K562 (cell line): Measurements from ENCODE around the gene DCPS. TPM values are rescaled to one million over a fixed set of nuclear protein-coding genes. Genes with fewer than 3 reads are reported as not detected.

ENCODE experiments used
- CBX1 ChIP-seq: sonication (generic); IDR thresholded peaks from 2 replicates; pipeline ENCODE4 v1.6.1; 2016; ENCODE audit warnings: antibody characterized with exemption, low read depth, mild to moderate bottlenecking
- CHD2 ChIP-seq: IDR thresholded peaks from 2 replicates; pipeline ENCODE4 v1.6.1; 2011; ENCODE audit warnings: low read depth, low read length
- HES1 ChIP-seq: fragments of 450-650 bp; IDR thresholded peaks from 2 replicates; pipeline ENCODE4 v1.6.1; 2016; ENCODE audit warnings: low read depth, mild to moderate bottlenecking, moderate library complexity
- HMBOX1 ChIP-seq: sonication (generic); IDR thresholded peaks from 2 replicates; pipeline ENCODE4 v1.6.1; 2016
- HOXB6 ChIP-seq: fragments of 250-450 bp; sonication (Bioruptor Pico); IDR thresholded peaks from 2 replicates; pipeline ENCODE4 v1.5.1; 2022; ENCODE audit warnings: mild to moderate bottlenecking, borderline replicate concordance
- KDM5B ChIP-seq: fragments of 200-600 bp; sonication (generic); IDR thresholded peaks from 2 replicates; pipeline ENCODE4 v1.6.1; 2012; ENCODE audit warnings: low read depth, mild to moderate bottlenecking, moderate library complexity, low read length, control low read depth, inconsistent platforms; ENCODE audit not compliant: insufficient replicate concordance
- MYC ChIP-seq, 2 experiments: fragments of 250-450 bp in 1 of 2; sonication (Bioruptor Pico) in 1 of 2; IDR thresholded peaks; 2 replicates each; pipeline versions ENCODE4 v1.5.1 to v1.6.1; 2012 to 2021; ENCODE audit warnings: low read depth in 2 of 2, borderline replicate concordance in 1 of 2, improper control_type of control experiment in 1 of 2, low read length in 1 of 2, mild to moderate bottlenecking in 1 of 2, moderate library complexity in 1 of 2
- NCOA1 ChIP-seq: fragments of 450-650 bp; IDR thresholded peaks from 2 replicates; pipeline ENCODE4 v1.6.1; 2016; ENCODE audit warnings: low read depth
- PHB2 ChIP-seq: fragments of 450-650 bp; IDR thresholded peaks from 2 replicates; pipeline ENCODE4 v1.6.1; 2017; ENCODE audit warnings: low read depth
- PRMT5 ChIP-seq: sonication (generic); formaldehyde crosslinking; IDR thresholded peaks from 2 replicates; pipeline ENCODE4 v1.5.0; 2020; ENCODE audit warnings: missing genetic modification reagents
- PTRF ChIP-seq: fragments of 450-650 bp; IDR thresholded peaks from 2 replicates; pipeline ENCODE4 v1.6.1; 2016; ENCODE audit warnings: mild to moderate bottlenecking, missing genetic modification characterization, missing compliant biosample characterization
- RBM25 ChIP-seq: fragments of 200-400 bp; formaldehyde crosslinking; IDR thresholded peaks from 2 replicates; pipeline ENCODE4 v1.6.1; 2018; ENCODE audit warnings: low read length, low read depth, moderate library complexity; ENCODE audit not compliant: severe bottlenecking
- RUNX1 ChIP-seq: sonication (generic); IDR thresholded peaks from 2 replicates; pipeline ENCODE4 v1.6.1; 2016; ENCODE audit warnings: antibody characterized with exemption, low read depth
- SMAD4 ChIP-seq: fragments of 250-450 bp; sonication (Bioruptor Pico); conservative IDR thresholded peaks from 2 replicates; pipeline ENCODE4 v1.8.0; 2021; ENCODE audit warnings: inconsistent platforms, mild to moderate bottlenecking, moderate library complexity
- SMARCA5 ChIP-seq: fragments of 450-650 bp; IDR thresholded peaks from 2 replicates; pipeline ENCODE4 v1.6.1; 2016
- SPI1 ChIP-seq: IDR thresholded peaks from 2 replicates; pipeline ENCODE4 v1.6.1; 2011; ENCODE audit warnings: low read depth, low read length, control low read depth, borderline replicate concordance
- TCF3 ChIP-seq: sonication (generic); formaldehyde crosslinking; IDR thresholded peaks from 2 replicates; pipeline ENCODE4 v1.4.0; 2020; ENCODE audit warnings: mild to moderate bottlenecking, missing genetic modification reagents
- USF2 ChIP-seq: sonication (generic); formaldehyde crosslinking; IDR thresholded peaks from 2 replicates; pipeline ENCODE4 v1.5.0; 2020; ENCODE audit warnings: missing genetic modification reagents
- ZBTB17 ChIP-seq: fragments of 450-650 bp; formaldehyde crosslinking; IDR thresholded peaks from 2 replicates; pipeline ENCODE4 v1.4.0; 2020; ENCODE audit warnings: mild to moderate bottlenecking
- ZNF655 ChIP-seq: fragments of 250-450 bp; sonication (Bioruptor Pico); IDR thresholded peaks from 2 replicates; pipeline ENCODE4 v1.5.0; 2021
- ZNF707 ChIP-seq: fragments of 250-450 bp; sonication (Bioruptor Pico); conservative IDR thresholded peaks from 2 replicates; pipeline ENCODE4 v1.8.0; 2022; ENCODE audit warnings: inconsistent platforms, mild to moderate bottlenecking, moderate library complexity
- polyA plus RNA-seq, 8 experiments: library from polyadenylated mRNA; depleted of rRNA in 4 of 8; stranded (reverse) in 5 of 8; unstranded in 3 of 8; fragments of >200 nt; fragmentation: Nextera tagmentation in 2 of 8; fragmentation: Illumina TruSeq in 1 of 8; extraction: Ambion mirVana in 2 of 8; extraction: Trizol in 1 of 8; gene quantifications; 2 replicates each; pipeline versions ENCODE4 v1.2.1 to v1.2.3, GENCODE V29; 2011 to 2014; ENCODE audit warnings: inconsistent platforms in 1 of 8, missing spikeins in 1 of 8
- total RNA-seq, 7 experiments: library from RNA; depleted of rRNA in 6 of 7; stranded (reverse); fragments of >200 nt in 6 of 7; fragmentation: Illumina TruSeq in 2 of 7; extraction: Trizol in 2 of 7; gene quantifications; 2 replicates each; pipeline versions ENCODE4 v1.2.1 to v1.2.3, GENCODE V29; 2011 to 2021; ENCODE audit warnings: low replicate concordance in 1 of 7
- TF ChIP-seq, protein P1 (sequence below): sonication (generic); formaldehyde crosslinking; IDR thresholded peaks from 2 replicates; pipeline ENCODE4 v1.8.1; 2023; ENCODE audit warnings: mild to moderate bottlenecking, missing genetic modification reagents, moderate library complexity

DCPS gene
- total and polyA plus RNA-seq, 9 of the 15 experiments (the other 6 are each of a cell fraction or from before 2014, with no cell fraction given): 8.7 to 38.1 (median 17.9) TPM

DNA sequence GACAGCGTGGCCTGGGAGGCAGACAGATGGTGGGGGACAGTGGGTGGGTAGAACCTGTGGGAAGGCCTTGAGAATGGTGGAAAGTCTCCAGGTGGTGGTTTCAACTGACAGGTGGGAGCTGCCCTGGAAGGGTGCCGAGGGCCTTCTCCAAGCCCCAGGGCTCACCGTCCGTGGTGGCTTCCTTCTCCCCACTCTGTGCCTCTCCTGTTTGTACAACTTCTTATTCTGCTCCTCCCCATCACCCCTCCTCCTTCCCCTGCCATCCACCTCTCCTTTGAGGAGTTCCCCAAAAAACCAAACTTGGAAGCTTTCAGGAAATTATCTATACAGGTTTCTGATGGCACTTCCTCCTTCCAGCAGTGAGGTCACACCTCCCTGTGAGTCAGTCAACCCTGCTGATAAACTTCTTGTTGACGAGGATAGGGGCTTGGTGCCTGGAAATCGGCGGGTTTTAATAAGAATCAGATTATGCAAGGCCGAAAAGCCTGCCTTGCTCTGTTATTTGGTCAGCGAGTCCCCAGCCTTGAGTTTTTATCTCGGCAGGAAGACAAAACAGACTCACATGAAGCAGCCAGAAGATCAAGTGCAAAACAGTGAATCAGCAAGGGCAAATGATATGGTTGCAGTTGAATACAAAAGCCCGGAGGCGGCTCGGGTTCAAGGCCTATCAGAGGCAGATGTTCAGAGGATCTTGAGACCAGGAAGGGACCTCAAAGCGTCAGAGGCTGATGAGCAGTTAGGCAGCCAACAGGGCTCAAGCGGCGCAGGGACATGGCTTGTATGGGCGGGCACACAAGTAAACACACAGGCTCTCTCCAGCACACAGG lies 42.1 kb downstream of the DCPS start (continued):
- TF ChIP-seq HOXB6 (CRISPR knock-in tag): no peak
- peak; percentile 82 for TF ChIP-seq HMBOX1
- TF ChIP-seq ZBTB17 (CRISPR knock-in tag): peak; percentile 96
- peak; percentile 99 for TF ChIP-seq SMAD4 (CRISPR knock-in tag)
- TF ChIP-seq NCOA1: peak; percentile 78
- TF ChIP-seq ZNF707: no peak
- TF ChIP-seq USF2 (CRISPR knock-in tag): no peak
- peak; percentile 88 for TF ChIP-seq TCF3 (CRISPR knock-in tag)
- TF ChIP-seq MYC (IDR thresholded peaks at IDR 0.05; ENCODE audit: low read depth, low read length): peak; percentile 54
- no peak for TF ChIP-seq MYC (CRISPR knock-in tag; IDR thresholded peaks at IDR 0.05; ENCODE audit: borderline replicate concordance, low read depth)
- peak; percentile 35 for TF ChIP-seq KDM5B
- TF ChIP-seq PTRF (tag): no peak
- TF ChIP-seq HES1: peak; percentile 53; the same call in 1 of the 2 replicates
- TF ChIP-seq ZNF655 (CRISPR knock-in tag): no peak
- TF ChIP-seq CHD2: 0 out of 2 replicates have a peak, but pooled peaks have one; percentile 15
- no peak for TF ChIP-seq PRMT5 (CRISPR knock-in tag)
- TF ChIP-seq CBX1: no peak; the same call in 1 of the 2 replicates
- TF ChIP-seq PHB2: no peak
- TF ChIP-seq RUNX1: peak; percentile 26; the same call in 1 of the 2 replicates
- TF ChIP-seq SMARCA5: no peak; the same call in 1 of the 2 replicates
- TF ChIP-seq RBM25: no peak
- peak; percentile 99 for TF ChIP-seq SPI1
- TF ChIP-seq, protein P1, sequence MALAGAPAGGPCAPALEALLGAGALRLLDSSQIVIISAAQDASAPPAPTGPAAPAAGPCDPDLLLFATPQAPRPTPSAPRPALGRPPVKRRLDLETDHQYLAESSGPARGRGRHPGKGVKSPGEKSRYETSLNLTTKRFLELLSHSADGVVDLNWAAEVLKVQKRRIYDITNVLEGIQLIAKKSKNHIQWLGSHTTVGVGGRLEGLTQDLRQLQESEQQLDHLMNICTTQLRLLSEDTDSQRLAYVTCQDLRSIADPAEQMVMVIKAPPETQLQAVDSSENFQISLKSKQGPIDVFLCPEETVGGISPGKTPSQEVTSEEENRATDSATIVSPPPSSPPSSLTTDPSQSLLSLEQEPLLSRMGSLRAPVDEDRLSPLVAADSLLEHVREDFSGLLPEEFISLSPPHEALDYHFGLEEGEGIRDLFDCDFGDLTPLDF (CRISPR knock-in tag): 0 out of 2 replicates have a peak, but pooled peaks have one; percentile 66
